Activated gamma-delta T cell treated with Interleukin-2 at 50 U/mL for 16 hours (primary cell): ENCODE data around the gene ATP6V1G2.
"Not testable (repeated sequence)": the region's sequence is repeated elsewhere in the genome, so short reads cannot be mapped to it uniquely, and the experiment has no call there.

Experiments used
- DNase-seq: peaks from one replicate; pipeline ENCODE4 v3.0.0-alpha.2; 2020

Gene ATP6V1G2

DNA sequence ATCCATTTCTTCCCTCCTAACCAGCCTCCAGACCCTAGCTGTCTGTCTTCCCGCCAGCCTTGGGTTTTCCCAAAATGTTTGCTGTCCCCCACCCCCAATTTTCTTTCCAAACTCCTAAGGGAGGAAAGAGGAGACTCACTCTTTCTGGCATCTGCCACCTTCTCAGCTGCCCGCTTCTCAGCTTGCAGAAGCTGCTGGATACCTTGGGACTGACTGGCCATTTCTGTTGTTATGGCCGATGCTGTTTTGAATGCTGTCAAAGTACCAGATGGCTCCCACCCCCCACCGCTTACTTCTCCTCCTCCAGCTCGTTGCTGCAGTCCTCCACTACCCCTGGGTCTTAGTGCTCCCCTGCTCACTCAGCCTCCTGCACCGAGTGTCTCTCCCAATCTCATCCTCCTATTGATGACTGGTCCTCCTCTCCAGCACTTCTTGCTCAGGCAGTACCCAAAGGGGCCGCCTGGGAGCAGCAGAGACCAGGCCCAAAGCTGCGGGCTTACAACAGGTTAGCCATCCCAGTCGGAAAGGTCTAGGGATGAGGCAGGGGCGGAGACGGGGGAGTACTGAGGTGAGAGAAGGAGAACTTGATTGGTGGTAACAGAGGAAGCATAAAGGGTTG is at the start of gene ATP6V1G2:
Gene ATP6V1G2, minus strand, starts transcription at position 270 of the 619 bp plus-strand sequence. Its CDS starts 49 bp downstream, at position 221.
- DNase-seq, result peak; percentile 79

DNA sequence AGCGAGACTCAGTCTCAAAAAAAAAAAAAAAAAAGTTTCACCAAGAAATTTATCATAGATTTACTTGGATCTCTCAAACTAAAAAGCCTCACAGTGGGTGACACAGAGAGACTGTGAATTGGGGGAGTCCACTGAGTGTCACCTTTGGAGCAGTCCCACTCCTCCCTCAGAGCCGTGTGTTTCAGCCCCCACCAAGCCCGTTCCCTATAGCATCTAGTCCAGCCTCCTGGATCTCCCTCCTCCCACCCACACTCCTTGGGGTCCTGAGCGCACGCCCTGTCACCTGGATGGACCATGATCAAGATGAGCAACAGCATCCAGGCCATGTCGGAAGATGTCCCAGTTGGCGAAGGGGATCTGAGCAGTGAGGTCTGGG is 46.0 kb upstream of the ATP6V1G2 start:
- DNase-seq, result no peak

DNA sequence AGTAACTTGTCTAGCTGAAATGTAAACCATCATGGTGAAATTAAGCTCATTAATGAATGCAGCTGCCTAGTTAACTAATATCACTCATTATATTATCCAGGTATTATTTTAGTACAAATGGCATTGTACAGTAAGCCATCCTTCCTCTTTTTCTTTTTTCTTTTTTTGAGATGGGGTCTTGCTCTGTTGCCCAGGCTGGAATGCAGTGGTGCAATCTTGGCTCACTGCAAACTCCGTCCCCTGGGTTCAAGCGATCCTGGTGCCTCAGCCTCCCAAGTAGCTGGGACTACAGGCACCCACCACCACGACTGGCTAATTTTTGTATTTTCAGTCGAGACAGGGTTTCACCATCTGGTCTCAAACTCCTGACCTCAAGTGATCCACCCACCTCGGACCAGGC is 44.3 kb upstream of the ATP6V1G2 start:
- not testable (repeated sequence) for DNase-seq

DNA sequence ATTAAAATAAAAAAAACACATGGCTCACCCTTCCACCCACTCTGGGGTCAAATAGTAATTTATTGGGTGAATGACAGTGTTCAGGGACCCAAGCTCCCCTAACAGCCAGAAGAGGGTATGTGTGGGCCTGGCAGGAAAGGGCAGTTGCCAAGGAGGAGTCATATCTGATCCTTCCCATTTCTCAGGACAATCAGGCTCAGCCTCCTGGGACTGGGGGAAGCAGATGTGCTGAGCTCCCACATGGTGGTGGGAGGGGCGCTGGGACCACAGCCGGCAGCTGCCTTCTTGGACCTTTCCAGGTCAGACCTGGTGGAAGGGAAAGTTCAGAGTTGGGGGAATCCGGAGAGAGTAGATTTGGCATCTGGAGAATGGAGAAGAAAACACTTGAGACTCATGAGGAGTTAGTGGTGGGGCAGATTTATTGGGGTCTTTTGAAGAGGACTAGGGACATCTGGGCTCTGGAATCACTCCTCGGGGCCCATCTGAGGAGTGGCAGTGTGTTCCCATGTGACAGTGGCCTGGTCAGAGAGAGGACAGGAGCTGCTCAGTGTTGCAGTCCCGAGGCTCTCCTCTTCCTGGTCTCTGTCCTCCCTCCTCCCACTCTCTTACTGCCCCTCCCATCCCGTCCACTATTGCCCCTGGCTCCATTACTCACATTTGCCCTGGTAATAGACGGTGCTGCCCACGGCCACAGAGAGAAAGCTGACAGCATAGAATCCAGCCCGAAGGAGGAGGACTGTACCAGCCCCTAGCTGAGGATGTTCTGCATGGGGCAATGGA is 42.7 kb upstream of the ATP6V1G2 start:
- no peak for DNase-seq

DNA sequence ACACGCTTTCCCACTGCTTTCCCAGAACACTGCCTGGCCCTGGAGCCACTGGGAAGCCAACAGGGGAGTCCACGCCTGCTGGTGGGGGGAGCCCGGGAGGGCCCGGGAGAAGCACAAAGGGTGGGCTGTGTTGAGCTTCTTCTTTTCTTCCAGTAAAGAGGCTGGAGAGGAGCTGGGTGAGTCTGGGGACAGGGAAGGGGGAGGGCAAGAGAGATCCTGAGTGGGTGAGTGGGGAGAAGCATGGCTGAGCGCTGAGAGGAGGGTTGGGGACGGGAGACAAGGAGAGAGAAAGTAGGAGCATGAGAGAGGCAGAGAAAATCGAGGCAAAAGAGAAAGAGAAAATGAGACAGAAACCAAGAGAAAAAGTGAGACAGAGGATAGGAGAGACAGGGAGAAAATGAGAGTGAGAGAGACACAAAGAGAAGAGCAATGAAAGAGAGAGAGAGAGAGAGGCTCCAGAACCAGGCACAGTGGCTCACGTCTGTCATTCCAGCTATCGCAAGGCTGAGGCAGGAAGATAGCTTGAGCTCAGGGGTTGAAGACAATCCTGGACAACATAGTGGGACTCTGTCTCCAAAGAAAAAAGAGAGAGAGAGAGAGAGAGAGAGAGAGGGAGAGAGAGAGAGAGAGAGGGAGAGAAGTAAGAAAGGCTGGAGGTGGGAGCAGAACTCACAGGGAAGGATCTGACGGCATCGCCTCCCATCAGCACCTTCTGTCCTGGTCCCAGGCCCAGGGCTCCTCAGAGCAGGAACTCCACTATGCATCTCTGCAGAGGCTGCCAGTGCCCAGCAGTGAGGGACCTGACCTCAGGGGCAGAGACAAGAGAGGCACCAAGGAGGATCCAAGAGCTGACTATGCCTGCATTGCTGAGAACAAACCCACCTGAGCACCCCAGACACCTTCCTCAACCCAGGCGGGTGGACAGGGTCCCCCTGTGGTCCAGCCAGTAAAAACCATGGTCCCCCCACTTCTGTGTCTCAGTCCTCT is 41.7 kb upstream of the ATP6V1G2 start:
- DNase-seq, result no peak

DNA sequence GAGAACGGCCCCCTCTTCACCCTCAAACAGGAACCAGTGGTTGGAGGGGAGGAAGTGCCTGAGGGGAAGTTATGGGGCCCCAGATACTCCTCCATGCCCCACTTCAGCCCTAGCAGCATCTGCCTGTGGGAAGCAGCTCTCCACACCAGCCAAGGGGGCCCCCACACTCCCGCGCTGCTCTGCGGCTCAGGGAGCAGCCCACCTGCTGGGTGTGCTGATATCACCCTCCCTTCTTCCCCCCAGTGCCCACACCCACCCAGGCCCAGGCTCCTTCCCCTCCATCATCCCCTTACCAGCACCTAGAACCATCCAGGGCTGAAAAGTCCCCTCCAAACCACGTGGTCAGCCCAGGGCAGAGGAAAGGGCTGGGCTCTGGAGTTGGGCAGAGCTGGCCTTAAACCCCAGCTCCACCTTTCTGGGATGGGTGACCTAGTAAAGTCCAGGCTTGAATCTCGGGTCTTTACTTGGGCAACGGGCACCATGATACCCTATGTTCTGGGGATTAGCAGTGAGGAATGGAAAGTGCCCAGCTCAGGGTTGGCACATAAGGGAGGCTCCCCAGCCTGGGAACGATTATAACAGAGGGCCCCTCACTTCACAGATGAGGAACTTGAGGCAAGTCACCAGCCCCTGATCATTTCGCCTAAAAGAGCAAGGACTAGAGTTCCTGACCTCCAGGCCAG is 40.3 kb upstream of the ATP6V1G2 start:
- DNase-seq, result peak; percentile 43

DNA sequence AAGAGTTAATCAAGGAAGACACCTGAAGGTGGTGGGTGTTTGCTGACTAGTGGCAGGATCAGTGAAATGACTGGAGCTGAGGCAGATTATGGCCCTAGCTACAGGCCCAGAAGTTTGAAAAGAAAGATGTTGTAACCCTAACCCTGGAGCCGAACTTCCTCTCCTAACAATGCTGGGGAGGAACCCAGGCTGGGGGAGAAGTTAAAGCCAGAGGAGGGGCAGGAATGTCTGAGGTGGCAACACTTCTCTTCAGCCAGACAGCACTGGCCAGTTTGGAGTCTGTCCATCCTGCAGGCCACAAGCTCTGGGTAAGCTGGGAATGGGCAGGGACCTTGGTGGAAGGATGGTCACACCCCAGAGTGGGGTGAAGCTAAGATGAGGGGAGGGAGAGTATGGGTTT is 39.6 kb upstream of the ATP6V1G2 start, which contains the start of gene LST1:
Gene LST1, plus strand, starts transcription at position 270 of the 400 bp plus-strand sequence. CDS start 1,023 bp downstream, outside the sequence.
- DNase-seq, result no peak

DNA sequence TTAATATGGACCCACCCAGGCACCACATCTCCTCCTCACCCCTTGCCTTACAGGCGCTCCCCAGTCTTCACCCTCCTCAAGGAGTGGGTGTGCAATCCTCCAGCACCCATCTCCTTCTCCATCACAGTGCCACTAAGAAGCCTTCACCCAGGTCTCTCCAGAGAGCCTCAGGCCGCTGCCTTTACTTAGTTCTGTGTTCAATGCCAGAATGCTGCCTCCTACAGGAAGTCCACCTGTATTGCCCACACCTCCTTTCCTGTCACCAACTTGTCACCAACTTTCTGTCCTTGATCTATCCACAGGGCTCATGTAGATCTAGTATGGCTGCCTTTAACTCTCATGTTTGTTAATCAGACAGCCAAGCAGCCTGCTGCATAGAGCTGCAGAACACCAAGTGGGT is 39.1 kb upstream of the ATP6V1G2 start:
- no peak for DNase-seq

DNA sequence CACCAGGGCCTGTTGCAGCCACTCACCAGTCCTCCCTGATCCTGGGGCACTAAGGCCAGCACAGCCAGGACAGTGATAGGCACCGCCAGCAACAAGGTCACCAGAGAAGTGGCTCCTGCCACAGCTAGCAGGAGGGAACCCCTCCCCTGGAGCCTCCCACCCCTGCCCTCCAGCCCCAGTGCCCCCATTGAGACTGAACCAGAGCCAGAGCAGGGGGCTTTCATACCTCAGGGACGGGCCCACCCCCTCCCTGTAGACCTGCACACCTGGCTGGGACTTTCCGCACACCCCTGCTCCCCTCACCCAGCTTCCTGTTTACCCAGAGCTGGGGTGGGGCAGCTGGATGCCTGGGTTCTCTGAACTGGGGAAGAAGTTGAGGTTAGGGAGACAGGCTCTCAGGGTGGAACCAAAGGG is 35.8 kb upstream of the ATP6V1G2 start, which contains the start of gene LTB:
Gene LTB, minus strand, starts transcription at position 195 of the 414 bp plus-strand sequence. Its CDS starts 7 bp downstream, at position 188.
- peak; percentile 77 for DNase-seq

DNA sequence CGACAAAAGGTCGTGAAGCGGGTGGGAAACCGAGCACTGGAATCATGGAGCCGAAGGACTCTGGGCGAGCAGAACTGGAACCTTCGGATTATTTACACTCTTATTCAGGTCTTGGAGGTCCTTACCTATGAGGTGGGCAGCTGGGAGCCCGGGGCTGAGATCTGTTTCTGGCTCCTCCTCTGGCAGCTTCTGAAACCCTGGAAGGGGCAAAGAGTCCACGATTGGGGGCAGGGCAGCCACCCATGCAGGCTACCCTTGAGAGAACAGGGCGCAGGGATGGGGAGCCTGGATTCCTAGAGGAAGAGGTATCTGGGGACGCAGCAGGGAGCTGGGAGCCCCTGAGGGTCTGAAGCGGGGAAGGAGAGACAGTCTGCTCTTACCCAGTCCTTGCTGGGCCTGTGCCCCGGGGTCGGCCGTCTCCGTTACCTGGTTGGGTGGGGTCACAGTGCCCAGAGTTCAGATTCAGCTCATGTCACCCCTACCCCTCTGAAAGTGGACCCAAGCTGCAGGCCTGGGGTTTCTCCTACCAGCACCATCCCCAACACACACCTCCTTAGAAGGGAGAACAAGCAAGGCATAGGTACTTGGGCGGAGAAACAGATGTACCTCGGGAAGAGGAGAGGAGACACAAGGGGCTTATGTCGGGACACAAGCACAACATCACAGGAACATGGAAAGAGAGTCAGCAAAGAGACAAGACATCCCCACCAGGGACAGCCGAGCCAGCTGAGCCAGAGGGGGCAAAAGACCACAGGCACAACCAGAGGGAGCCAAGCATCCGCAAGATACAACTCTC is 35.2 kb upstream of the ATP6V1G2 start:
- no peak for DNase-seq

DNA sequence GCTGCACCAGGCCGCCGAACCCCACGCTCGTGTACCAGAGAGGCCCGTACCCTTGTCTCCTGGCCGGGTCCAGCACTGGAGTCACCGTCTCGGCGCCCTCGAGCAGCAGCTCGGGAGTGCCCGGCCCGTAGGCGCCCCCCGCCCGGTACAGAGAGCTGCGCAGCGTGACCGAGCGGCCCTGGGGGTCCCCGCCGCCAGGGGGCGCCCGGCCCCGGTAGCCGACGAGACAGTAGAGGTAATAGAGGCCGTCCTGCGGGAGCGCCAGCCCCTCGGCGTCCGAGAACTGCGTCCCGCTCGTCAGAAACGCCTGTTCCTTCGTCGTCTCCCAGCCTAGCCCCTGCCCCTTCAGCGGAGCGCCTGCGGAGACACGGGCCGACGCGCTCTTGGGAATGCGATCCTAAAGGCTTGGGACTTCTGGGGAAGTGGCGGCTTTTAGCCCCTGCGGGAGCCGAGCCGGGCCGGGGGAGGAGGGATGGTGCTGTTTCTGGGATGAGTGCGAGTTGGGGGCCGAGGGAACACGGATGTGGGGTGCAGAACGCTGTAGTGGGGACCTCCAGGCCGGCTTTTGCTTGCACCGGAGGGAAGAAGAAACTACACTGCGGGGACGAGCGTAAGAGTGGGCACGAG is 34.5 kb upstream of the ATP6V1G2 start:
- DNase-seq, result peak; percentile 93

DNA sequence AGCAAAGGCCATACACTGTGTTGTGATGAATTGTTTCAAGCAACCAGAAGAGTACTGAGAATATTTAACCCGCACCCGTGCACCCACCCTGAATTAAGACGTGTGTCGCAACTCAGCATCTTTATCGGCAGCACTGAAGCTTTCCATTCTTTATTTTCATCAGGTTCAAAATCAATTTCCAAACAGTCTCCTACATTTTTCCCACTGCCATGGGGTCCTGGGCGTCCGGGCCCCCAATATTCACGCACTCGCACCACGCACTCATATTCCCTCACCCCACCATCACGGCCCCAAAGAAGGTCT is 34.0 kb upstream of the ATP6V1G2 start:
- no peak for DNase-seq

DNA sequence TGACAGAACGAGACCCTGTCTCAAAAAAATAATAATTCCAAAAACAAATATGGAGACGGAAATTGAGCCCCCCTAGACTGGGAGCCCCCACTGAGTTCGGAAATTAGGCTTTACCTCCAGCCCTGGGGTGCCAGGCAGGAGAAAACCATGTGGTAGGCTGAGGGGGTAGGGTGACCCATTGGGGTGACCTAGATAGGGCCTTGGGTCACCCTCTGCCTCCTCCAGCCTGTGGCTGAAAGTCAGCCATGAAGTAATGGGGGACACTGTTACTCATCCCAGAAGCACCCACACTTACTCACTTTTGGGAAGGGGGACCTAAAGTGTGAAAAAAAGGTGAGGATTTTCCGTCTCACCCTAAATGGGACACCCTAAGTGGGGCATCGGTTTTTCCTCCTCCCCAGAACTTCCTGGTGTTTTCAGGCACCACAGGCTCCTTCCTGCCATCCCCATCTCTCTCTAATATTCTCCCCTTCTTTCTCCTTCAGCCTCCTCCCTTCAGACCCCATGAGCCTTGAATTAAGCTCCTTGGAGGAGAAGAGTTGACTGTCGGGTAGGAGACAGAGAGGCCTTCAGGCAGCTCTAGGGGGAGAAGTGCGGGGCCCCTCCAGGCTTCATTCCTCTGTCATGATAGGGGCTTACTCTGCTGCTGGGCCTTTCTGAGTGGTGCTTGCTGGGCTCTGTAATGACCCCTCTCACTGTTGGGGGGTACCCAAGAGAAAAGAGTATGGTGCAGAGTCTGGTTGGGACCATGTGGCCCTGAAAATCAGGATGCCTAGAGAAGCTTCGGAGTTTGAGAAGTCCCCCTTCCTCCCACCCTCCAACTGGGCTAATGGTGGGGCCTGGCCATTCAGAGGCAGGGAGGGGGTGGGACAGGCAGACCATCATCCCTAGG is 33.4 kb upstream of the ATP6V1G2 start:
- DNase-seq, result no peak

DNA sequence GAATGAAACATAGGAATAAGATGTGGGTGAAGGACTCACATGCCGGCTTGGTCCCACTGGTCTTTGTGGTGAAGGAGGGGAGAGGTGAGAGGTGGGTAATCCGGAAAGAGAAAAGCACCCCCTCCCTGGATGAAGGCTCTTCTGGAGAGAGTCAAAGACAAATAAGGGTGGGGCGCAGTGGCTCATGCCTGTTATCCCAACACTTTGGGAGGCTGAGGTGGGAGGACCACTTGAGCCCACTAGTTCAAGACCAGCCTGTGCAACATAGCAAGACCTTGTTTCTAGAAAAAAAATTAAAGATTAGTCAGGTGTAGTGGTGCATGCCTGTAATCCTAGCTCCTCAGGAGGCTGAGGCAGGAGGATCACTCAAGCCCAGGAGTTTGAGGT is 32.7 kb upstream of the ATP6V1G2 start:
- DNase-seq, result no peak

DNA sequence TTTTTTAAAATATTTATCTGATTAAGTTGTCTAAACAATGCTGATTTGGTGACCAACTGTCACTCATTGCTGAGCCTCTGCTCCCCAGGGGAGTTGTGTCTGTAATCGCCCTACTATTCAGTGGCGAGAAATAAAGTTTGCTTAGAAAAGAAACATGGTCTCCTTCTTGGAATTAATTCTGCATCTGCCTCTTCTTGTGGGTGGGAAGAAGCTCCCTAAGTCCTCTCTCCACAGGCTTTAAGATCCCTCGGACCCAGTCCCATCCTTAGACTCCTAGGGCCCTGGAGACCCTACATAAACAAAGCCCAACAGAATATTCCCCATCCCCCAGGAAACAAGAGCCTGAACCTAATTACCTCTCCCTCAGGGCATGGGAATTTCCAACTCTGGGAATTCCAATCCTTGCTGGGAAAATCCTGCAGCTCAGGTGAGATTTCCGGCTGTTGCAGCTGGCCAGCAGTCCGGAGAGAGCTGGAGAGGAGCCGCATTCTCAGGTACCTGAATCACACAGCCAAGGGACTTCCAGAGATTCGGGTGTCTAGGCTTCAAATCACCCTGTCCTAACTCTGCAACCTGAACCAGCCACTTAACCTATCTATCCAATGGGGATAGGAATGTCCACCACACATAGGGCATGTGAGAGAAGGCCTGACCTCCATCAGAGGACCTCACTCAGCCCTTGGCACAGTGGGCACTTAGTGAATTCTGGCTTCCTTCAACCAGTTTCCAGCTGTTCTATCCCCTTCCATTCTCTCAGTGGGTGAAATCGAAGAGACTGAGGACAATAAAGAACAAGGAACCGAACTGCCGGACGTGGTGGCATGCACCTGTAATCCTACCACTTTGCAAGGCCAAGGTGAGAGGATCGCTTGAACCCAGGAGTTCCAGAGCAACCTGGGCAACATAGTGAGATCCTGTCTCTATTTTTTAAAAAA is 32.0 kb upstream of the ATP6V1G2 start:
- no peak for DNase-seq

DNA sequence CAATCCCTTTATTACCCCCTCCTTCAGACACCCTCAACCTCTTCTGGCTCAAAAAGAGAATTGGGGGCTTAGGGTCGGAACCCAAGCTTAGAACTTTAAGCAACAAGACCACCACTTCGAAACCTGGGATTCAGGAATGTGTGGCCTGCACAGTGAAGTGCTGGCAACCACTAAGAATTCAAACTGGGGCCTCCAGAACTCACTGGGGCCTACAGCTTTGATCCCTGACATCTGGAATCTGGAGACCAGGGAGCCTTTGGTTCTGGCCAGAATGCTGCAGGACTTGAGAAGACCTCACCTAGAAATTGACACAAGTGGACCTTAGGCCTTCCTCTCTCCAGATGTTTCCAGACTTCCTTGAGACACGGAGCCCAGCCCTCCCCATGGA is 31.2 kb upstream of the ATP6V1G2 start:
- no peak for DNase-seq

DNA sequence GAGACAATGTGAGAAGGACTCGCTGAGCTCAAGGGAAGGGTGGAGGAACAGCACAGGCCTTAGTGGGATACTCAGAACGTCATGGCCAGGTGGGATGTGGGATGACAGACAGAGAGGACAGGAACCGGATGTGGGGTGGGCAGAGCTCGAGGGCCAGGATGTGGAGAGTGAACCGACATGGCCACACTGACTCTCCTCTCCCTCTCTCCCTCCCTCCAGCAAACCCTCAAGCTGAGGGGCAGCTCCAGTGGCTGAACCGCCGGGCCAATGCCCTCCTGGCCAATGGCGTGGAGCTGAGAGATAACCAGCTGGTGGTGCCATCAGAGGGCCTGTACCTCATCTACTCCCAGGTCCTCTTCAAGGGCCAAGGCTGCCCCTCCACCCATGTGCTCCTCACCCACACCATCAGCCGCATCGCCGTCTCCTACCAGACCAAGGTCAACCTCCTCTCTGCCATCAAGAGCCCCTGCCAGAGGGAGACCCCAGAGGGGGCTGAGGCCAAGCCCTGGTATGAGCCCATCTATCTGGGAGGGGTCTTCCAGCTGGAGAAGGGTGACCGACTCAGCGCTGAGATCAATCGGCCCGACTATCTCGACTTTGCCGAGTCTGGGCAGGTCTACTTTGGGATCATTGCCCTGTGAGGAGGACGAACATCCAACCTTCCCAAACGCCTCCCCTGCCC is 30.6 kb upstream of the ATP6V1G2 start:
- DNase-seq, result peak; percentile 48

DNA sequence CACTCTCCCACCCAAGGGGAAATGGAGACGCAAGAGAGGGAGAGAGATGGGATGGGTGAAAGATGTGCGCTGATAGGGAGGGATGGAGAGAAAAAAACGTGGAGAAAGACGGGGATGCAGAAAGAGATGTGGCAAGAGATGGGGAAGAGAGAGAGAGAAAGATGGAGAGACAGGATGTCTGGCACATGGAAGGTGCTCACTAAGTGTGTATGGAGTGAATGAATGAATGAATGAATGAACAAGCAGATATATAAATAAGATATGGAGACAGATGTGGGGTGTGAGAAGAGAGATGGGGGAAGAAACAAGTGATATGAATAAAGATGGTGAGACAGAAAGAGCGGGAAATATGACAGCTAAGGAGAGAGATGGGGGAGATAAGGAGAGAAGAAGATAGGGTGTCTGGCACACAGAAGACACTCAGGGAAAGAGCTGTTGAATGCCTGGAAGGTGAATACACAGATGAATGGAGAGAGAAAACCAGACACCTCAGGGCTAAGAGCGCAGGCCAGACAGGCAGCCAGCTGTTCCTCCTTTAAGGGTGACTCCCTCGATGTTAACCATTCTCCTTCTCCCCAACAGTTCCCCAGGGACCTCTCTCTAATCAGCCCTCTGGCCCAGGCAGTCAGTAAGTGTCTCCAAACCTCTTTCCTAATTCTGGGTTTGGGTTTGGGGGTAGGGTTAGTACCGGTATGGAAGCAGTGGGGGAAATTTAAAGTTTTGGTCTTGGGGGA is 29.7 kb upstream of the ATP6V1G2 start:
- no peak for DNase-seq
